HAP-1 (cell line): ENCODE data around the gene CNPY4.
A peak's percentile ranks its signal among the peaks of the same experiment; 100 is the strongest.

ENCODE experiments used
- DNase-seq, 2 experiments: peaks; one replicate each; pipeline ENCODE4 v3.0.0-alpha.2; 2016 to 2020; ENCODE audit warnings: low spot score in 2 of 2
- H3K27me3 ChIP-seq: fragments of 250-450 bp; sonication (Bioruptor Pico); 2 replicates; pipeline ENCODE4 v1.5.1; 2020; ENCODE audit warnings: low read depth, mild to moderate bottlenecking, moderate library complexity
- H3K36me3 ChIP-seq: fragments of 250-450 bp; sonication (Bioruptor Pico); replicated peaks from 2 replicates; pipeline ENCODE4 v1.5.1; 2020; ENCODE audit warnings: mild to moderate bottlenecking
- H3K4me1 ChIP-seq: fragments of 250-450 bp; sonication (Bioruptor Pico); 2 replicates; pipeline ENCODE4 v1.5.1; 2020; ENCODE audit warnings: mild to moderate bottlenecking
- H3K4me3 ChIP-seq: fragments of 250-450 bp; sonication (Bioruptor Pico); 2 replicates; pipeline ENCODE4 v1.5.1; 2020; ENCODE audit warnings: mild to moderate bottlenecking, moderate library complexity
- H3K9me3 ChIP-seq: fragments of 250-450 bp; sonication (Bioruptor Pico); 2 replicates; pipeline ENCODE4 v1.5.1; 2020; ENCODE audit warnings: mild to moderate bottlenecking, moderate library complexity
- in situ Hi-C: fragments of 300-500 bp; cut with MboI; formaldehyde crosslinking; loops from 3 replicates; pipeline ENCODE4 v1.14.3; 2020; ENCODE audit warnings: low sequenced_read_pairs, inconsistent platforms, mixed read lengths

CNPY4 gene, protein sequence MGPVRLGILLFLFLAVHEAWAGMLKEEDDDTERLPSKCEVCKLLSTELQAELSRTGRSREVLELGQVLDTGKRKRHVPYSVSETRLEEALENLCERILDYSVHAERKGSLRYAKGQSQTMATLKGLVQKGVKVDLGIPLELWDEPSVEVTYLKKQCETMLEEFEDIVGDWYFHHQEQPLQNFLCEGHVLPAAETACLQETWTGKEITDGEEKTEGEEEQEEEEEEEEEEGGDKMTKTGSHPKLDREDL

DNA sequence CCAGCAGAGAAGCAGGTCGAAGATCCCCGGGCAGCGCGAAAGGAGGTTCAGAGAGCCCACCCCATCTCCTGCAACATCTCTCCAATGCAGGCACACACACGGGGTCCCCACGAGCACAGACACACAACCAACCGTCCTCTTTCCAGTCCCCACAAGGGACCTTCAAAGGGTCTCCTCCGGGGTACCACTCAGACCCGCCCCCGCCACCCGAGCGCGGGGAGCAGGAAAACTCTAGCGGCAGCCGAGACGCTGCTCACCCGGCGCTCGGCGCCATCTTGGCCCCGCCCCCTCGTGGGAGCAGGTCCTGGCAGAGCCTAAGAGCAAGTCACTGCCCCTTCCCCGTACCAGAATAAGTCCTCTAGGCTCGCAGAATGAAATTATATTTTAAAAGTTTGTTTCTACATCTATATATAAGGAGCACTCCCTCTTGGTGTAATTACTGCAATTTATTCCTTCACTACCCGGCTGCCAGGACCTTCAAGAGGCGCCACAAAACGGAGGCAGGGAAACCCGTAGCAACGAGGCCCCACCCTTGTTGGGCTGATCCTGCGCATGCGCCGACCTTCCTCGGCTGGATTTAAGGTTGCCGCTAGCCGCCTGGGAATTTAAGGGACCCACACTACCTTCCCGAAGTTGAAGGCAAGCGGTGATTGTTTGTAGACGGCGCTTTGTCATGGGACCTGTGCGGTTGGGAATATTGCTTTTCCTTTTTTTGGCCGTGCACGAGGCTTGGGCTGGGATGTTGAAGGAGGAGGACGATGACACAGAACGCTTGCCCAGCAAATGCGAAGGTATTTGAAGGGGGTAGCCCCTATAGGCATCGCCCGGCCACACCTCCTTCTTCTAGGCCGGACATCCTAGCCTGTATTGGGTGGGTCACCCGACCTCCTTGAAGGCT lies at the start of gene CNPY4, which contains the start of gene TAF6:
CNPY4 (plus strand) TSS at position 563 of the 898 bp plus-strand sequence; CDS start at position 674, 111 bp downstream.
TAF6 (minus strand) TSS at position 287 of the 898 bp plus-strand sequence. CDS start 5,149 bp downstream, outside the sequence.
- Histone ChIP-seq H3K36me3 (peaks cover 5% of the 10 kb centered on the region; the same call in 1 of the 2 replicates), H3K27me3 (no peaks in the 10 kb centered on the region), H3K4me1 (peaks cover 8% of the 10 kb centered on the region), H3K9me3 (no peaks in the 10 kb centered on the region), H3K4me3 (peak within 1 kb of the TSS; percentile 84)
- in situ Hi-C loops: no loop called here
- peak; percentile 94 to 97 for DNase-seq

DNA sequence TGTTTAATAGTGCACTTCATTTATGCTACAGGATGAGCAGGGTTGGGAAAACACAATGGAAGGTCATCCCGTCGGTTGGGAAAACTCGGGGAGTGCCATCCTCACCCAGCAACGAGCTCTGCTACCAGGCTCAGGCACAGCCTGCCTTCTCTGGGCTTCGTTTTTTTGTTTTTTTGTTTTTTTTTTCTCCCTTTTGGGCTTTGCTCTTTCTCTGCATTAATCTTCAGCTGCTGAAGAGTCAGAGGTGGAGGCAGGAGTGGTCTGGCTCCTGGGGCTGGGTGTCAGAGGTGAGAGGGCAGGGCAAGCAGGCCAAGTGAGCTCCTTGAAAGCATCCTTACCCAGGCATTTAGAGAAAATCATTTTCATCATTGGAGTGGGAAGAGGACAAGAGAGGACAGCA lies 49.4 kb upstream of the CNPY4 start:
- Histone ChIP-seq H3K36me3 (peaks cover 60% of the 10 kb centered on the region), H3K4me3 (no peak overlapping the region), H3K4me1 (no peaks in the 10 kb centered on the region), H3K9me3 (peaks cover 28% of the 10 kb centered on the region), H3K27me3 (no peaks in the 10 kb centered on the region)
- no peak for DNase-seq
- in situ Hi-C loops: no loop called here

DNA sequence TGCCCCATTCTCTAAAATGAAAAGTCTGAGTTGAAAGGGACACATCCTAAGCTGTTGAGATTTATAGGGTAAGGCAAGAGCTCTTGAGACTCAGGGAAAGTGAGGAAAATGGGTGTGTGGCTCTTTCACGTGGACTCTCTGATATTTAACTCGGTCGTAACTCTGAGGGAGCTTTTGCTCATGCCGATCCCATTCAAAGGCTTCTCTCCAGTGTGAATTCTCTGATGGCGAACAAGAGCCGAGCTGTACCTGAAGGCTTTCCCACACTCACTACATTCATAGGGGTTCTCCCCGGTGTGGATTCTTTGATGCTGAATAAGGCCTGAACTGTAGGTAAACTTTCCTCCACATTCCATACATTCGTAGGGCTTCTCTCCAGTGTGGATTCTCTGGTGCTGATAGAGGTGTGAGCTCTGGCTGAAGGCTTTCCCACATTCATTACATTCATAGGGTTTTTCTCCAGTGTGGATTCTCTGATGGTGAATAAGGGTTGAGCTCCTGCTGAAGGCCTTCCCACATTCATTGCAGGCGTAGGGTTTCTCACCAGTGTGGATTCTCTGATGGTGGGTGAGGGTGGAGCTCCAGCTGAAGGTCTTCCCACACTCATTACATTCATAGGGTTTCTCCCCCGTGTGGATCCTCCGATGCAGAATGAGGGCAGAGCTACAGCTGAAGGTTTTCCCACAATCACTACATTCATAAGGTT lies 48.3 kb upstream of the CNPY4 start:
- H3K27me3 ChIP-seq: no peaks in the 10 kb centered on the region
- peaks cover 28% of the 10 kb centered on the region for H3K9me3 ChIP-seq
- peaks cover 70% of the 10 kb centered on the region for H3K36me3 ChIP-seq
- no peak for DNase-seq
- in situ Hi-C loops: no loop called here
- H3K4me1 ChIP-seq: no peaks in the 10 kb centered on the region
- H3K4me3 ChIP-seq: no peak overlapping the region

DNA sequence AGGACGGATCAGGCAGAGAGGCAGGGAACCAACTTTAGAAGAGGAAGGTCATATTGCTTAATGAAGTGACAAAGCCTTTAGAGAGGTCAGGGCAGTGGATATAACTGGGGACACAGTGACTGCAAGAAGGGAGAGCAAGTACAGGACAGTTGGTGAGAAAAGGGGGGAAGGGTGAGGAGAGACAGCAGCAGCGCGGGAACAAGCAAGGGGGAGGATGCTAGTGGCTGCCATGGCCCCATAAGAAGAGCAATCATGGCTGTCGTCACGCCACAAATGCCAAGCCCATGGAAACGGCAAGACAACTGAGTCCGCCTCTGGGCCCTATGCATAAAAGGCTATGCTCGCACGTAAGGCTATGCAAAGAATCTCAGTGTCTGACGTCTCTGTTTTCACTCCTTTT lies 47.0 kb upstream of the CNPY4 start:
- H3K4me1 ChIP-seq: no peaks in the 10 kb centered on the region
- in situ Hi-C loops: no loop called here
- no peaks in the 10 kb centered on the region for H3K27me3 ChIP-seq
- no peak overlapping the region for H3K4me3 ChIP-seq
- no peak for DNase-seq
- peaks cover 28% of the 10 kb centered on the region for H3K9me3 ChIP-seq
- peaks cover 83% of the 10 kb centered on the region for H3K36me3 ChIP-seq

DNA sequence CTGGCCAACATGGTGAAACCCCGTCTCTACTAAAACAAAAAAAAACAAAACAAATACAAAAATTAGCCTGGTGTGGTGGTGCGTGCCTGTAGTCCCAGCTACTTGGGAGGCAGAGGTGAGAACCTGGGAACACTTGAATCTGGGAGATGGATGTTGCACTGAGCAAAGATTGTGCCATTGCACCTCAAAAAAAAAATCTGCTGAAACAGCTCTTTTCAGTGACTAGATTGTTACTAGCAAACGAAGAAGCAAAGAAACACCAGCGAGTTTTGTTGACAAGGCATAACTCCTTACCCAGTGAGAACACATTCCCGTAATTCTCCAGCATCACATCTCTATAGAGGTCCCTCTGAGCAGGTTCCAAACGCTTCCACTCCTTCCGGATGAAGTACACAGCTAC lies 44.6 kb upstream of the CNPY4 start:
- H3K4me3 ChIP-seq: no peak overlapping the region

DNA sequence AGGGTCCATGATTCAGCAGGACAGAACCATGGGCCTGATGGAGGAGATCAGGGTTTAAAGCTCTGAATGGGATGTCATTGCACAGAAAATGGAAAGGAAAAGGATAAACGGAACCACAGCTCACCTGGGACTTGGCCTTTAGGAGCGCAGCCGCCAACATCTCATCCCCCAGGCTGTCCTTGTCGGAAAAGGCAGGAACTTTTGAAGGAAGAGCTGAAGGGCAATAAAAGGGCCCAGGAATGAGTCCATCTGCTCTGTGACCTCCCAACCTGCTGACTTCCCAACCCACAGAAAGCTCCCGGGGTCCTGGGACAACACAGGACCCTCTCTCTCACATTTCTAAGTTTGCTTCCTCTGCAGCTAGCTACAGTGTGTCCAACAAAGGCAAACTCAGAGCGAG lies 44.0 kb upstream of the CNPY4 start:
- no peak for DNase-seq
- Histone ChIP-seq H3K27me3 (no peaks in the 10 kb centered on the region), H3K36me3 (peaks cover 95% of the 10 kb centered on the region), H3K9me3 (peaks cover 25% of the 10 kb centered on the region), H3K4me3 (no peak overlapping the region), H3K4me1 (peaks cover 5% of the 10 kb centered on the region)
- in situ Hi-C loops: no loop called here

More for the DNA sequence above, 44.6 kb upstream of the CNPY4 start:
- peaks cover 28% of the 10 kb centered on the region for H3K9me3 ChIP-seq
- no peaks in the 10 kb centered on the region for H3K27me3 ChIP-seq
- peaks cover under 1% of the 10 kb centered on the region for H3K4me1 ChIP-seq
- no peak for DNase-seq
- peaks cover 98% of the 10 kb centered on the region for H3K36me3 ChIP-seq
- in situ Hi-C loops: no loop called here

GRCh38 chr7:100077205-100077604 lies 42.2 kb upstream of the CNPY4 start:
- H3K27me3 ChIP-seq: no peaks in the 10 kb centered on the region
- in situ Hi-C loops: no loop called here
- peaks cover 8% of the 10 kb centered on the region for H3K4me1 ChIP-seq
- H3K4me3 ChIP-seq: no peak overlapping the region
- no peak for DNase-seq
- H3K36me3 ChIP-seq: peaks cover 80% of the 10 kb centered on the region
- H3K9me3 ChIP-seq: peaks cover 7% of the 10 kb centered on the region

GRCh38 chr7:100079024-100079560 lies 40.3 kb upstream of the CNPY4 start:
- Histone ChIP-seq H3K36me3 (peaks cover 61% of the 10 kb centered on the region), H3K4me1 (peaks cover 13% of the 10 kb centered on the region), H3K9me3 (no peaks in the 10 kb centered on the region; the same call in 1 of the 2 replicates), H3K4me3 (no peak overlapping the region), H3K27me3 (no peaks in the 10 kb centered on the region)
- no peak for DNase-seq
- in situ Hi-C loops: no loop called here

DNA sequence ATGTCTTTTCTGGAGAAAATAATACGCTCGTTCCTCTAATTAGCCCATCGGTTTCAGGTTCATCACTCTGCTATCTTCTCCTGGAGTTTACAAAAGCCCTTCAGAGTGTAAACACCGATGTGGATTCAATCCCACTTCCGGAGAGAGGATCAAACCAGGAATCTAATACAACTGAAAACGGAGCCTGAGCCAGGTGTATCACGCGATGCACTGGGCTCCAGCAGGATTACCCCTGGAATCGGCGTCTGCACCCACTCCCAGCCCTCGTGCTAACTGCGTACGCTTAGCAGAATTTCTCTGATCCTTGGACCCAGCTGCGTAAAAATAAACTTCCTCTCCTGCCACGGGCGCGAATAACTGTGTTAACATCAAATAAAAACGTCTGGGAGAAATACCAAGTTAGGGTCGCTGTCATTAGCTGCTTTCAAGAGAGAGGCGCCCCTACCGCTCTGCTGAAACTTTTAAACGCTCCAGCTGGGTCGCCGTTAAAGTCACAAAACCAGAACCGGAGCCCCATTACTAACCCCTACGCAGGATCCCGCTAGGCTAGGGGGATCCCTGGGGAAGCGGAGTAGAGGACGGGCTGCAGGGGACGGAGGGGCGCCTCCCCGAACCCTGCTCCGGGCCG lies 38.4 kb upstream of the CNPY4 start:
- H3K9me3 ChIP-seq: no peaks in the 10 kb centered on the region
- H3K4me3 ChIP-seq: peak overlapping the region; percentile 96
- peaks cover 42% of the 10 kb centered on the region for H3K36me3 ChIP-seq
- DNase-seq: no peak
- H3K4me1 ChIP-seq: peaks cover 13% of the 10 kb centered on the region
- H3K27me3 ChIP-seq: no peaks in the 10 kb centered on the region
- in situ Hi-C loops: no loop called here

DNA sequence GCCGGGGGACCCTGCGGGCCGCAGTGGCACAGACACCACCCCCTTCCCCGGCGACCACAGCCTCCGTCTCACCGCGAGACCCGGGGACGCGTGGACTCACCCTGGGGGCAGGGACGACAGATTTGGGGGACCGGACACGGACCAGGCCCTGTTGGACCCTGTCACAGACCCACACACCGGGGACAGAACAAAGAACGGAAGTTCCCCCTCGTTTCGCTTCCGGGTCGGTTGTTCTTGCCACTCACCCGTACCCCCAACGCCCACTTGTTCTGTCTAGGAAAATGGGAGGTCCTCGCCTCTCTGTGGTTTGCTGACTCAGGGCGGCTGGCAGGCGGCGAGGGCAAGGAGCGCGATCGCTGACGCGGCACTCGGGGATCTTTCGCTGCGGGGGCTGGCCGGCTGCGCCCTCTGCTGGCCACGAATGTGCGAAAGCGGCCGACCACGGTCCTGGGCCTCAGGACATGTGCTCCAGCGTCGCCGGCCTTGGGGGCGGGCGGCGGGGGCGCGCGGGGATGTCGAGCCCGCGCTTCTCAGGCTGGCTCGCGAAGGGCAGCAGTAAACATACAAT lies 37.8 kb upstream of the CNPY4 start, which contains the start of gene ZNF3:
ZNF3 (minus strand) TSS at position 189 of the 568 bp plus-strand sequence. CDS start 4,366 bp downstream, outside the sequence.
- Histone ChIP-seq H3K27me3 (no peaks in the 10 kb centered on the region), H3K9me3 (no peaks in the 10 kb centered on the region), H3K4me1 (peaks cover 13% of the 10 kb centered on the region), H3K4me3 (peak within 1 kb of the TSS; percentile 96), H3K36me3 (peaks cover 36% of the 10 kb centered on the region)
- peak; percentile 97 to 98 for DNase-seq
- in situ Hi-C loops: no loop called here

DNA sequence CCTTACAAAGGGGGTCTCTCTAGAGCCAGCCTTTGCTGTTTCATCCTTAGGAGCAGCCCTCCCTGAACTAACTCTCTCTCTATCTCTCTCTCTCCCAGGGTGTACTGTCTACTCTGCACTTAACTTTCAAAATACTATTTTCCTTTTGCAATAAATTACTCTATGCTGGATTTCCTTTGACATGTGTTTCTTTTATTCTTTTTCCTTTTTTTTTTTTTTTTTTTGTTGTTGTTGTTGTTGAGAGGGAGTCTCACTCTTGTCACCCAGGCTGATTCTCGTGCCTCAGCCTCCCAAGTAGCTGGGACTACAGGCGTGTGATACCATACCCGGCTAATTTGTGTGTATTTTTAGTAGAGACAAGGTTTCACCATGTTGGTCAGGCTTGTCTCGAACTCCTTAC lies 36.5 kb upstream of the CNPY4 start:
- Histone ChIP-seq H3K4me3 (no peak overlapping the region), H3K36me3 (peaks cover 22% of the 10 kb centered on the region), H3K4me1 (peaks cover 13% of the 10 kb centered on the region), H3K27me3 (no peaks in the 10 kb centered on the region), H3K9me3 (no peaks in the 10 kb centered on the region)
- in situ Hi-C loops: no loop called here
- DNase-seq: no peak

GRCh38 chr7:100085515-100085914 lies 33.9 kb upstream of the CNPY4 start:
- Histone ChIP-seq H3K9me3 (no peaks in the 10 kb centered on the region), H3K27me3 (no peaks in the 10 kb centered on the region), H3K36me3 (peaks cover 5% of the 10 kb centered on the region), H3K4me3 (no peak overlapping the region), H3K4me1 (peaks cover 13% of the 10 kb centered on the region)
- DNase-seq: no peak
- in situ Hi-C loops: no loop called here
